HEK293 (cell line): ENCODE measurements around the gene HRH2.

Experiments
- CTCF ChIA-PET: fragments of 350-600 bp; formaldehyde crosslinking; extraction: SDS; loops from one replicate; lab custom pipeline; 2021; ENCODE audit warnings: antibody characterized with exemption; lab: Yijun Ruan, JAX
- POLR2A ChIA-PET: fragments of 300-600 bp; formaldehyde crosslinking; extraction: SDS; loops from one replicate; lab custom pipeline; 2020; ENCODE audit warnings: antibody characterized with exemption, inconsistent platforms; lab: Yijun Ruan, JAX
- H3K27ac ChIP-seq: fragments of 200-500 bp; sonication (Bioruptor generic); 2 replicates; pipeline ENCODE4 v1.5.1; 2014; ENCODE audit warnings: low read depth, low read length, control low read depth, inconsistent platforms; ENCODE audit errors: extremely low read depth
- H3K36me3 ChIP-seq, 2 experiments: fragments of 200-500 bp in 1 of 2; sonication (Bioruptor generic) in 1 of 2; 1 replicate in 1 of 2; 2 replicates in 1 of 2; pipeline ENCODE4 v1.5.1; 2014 to 2017; ENCODE audit warnings: inconsistent platforms in 2 of 2, low read length in 2 of 2; ENCODE audit not compliant: control insufficient read depth in 2 of 2, insufficient read depth in 1 of 2
- H3K4me1 ChIP-seq: fragments of 200-500 bp; sonication (Bioruptor generic); 2 replicates; pipeline ENCODE4 v1.5.1; 2014; ENCODE audit warnings: mild to moderate bottlenecking, low read length, inconsistent platforms; ENCODE audit not compliant: control insufficient read depth, insufficient read depth
- H3K4me3 ChIP-seq: 2 replicates; pipeline ENCODE4 v1.5.1; 2011; ENCODE audit warnings: low read depth, mild to moderate bottlenecking, control low read depth, low read length, moderate library complexity
- H3K9me3 ChIP-seq: fragments of 200-500 bp; sonication (Bioruptor generic); 2 replicates; pipeline ENCODE4 v1.5.1; 2014; ENCODE audit warnings: low read depth, low read length, inconsistent platforms; ENCODE audit not compliant: control insufficient read depth, insufficient read depth
- GLIS2 ChIP-seq: fragments of 450-650 bp; formaldehyde crosslinking; IDR thresholded peaks from 2 replicates; pipeline ENCODE4 v1.5.1; 2016; ENCODE audit warnings: missing biosample characterization, missing genetic modification characterization
- KLF7 ChIP-seq: fragments of 450-650 bp; formaldehyde crosslinking; IDR thresholded peaks from 2 replicates; pipeline ENCODE4 v1.5.1; 2016; ENCODE audit warnings: missing biosample characterization, missing genetic modification characterization, borderline replicate concordance
- ZBTB11 ChIP-seq: fragments of 450-650 bp; formaldehyde crosslinking; conservative IDR thresholded peaks from 2 replicates; pipeline ENCODE4 v1.5.1; 2016; ENCODE audit warnings: low read depth, missing biosample characterization, missing genetic modification characterization
- ZBTB20 ChIP-seq: fragments of 450-650 bp; formaldehyde crosslinking; IDR thresholded peaks from 2 replicates; pipeline ENCODE4 v1.5.1; 2016; ENCODE audit warnings: missing biosample characterization, missing genetic modification characterization
- ZBTB48 ChIP-seq: fragments of 450-650 bp; formaldehyde crosslinking; IDR thresholded peaks from 2 replicates; pipeline ENCODE4 v1.5.1; 2016; ENCODE audit warnings: missing biosample characterization, missing genetic modification characterization
- ZBTB6 ChIP-seq: fragments of 450-650 bp; formaldehyde crosslinking; IDR thresholded peaks from 2 replicates; pipeline ENCODE4 v1.5.1; 2017; ENCODE audit warnings: missing biosample characterization, missing genetic modification characterization
- ZNF114 ChIP-seq: fragments of 450-650 bp; formaldehyde crosslinking; IDR thresholded peaks from 2 replicates; pipeline ENCODE4 v1.5.0; 2017; ENCODE audit warnings: missing biosample characterization, missing genetic modification characterization
- ZNF16 ChIP-seq: fragments of 450-650 bp; formaldehyde crosslinking; IDR thresholded peaks from 2 replicates; pipeline ENCODE4 v1.5.1; 2016; ENCODE audit warnings: low read depth, missing biosample characterization, missing genetic modification characterization
- ZNF175 ChIP-seq: fragments of 450-650 bp; formaldehyde crosslinking; IDR thresholded peaks from 2 replicates; pipeline ENCODE4 v1.5.1; 2016; ENCODE audit warnings: missing biosample characterization, missing genetic modification characterization
- ZNF214 ChIP-seq: fragments of 450-650 bp; formaldehyde crosslinking; IDR thresholded peaks from 2 replicates; pipeline ENCODE4 v1.5.1; 2017; ENCODE audit warnings: missing biosample characterization, mild to moderate bottlenecking, missing genetic modification characterization, borderline replicate concordance
- ZNF23 ChIP-seq: fragments of 450-650 bp; formaldehyde crosslinking; IDR thresholded peaks from 2 replicates; pipeline ENCODE4 v1.5.1; 2016; ENCODE audit warnings: missing biosample characterization, missing genetic modification characterization, borderline replicate concordance
- ZNF324 ChIP-seq: fragments of 450-650 bp; formaldehyde crosslinking; IDR thresholded peaks from 2 replicates; pipeline ENCODE4 v1.5.1; 2016; ENCODE audit warnings: missing biosample characterization, missing genetic modification characterization
- ZNF37A ChIP-seq: fragments of 450-650 bp; IDR thresholded peaks from 2 replicates; pipeline ENCODE4 v1.5.1; 2018; ENCODE audit warnings: missing biosample characterization, missing genetic modification characterization
- ZNF423 ChIP-seq: fragments of 450-650 bp; formaldehyde crosslinking; IDR thresholded peaks from 2 replicates; pipeline ENCODE4 v1.5.1; 2016; ENCODE audit warnings: missing biosample characterization, missing genetic modification characterization
- ZNF518A ChIP-seq: fragments of 450-650 bp; formaldehyde crosslinking; conservative IDR thresholded peaks from 2 replicates; pipeline ENCODE4 v1.5.1; 2016; ENCODE audit warnings: low read depth, missing biosample characterization, missing genetic modification characterization
- TF ChIP-seq, protein P1 (sequence below): fragments of 450-650 bp; IDR thresholded peaks from 2 replicates; pipeline ENCODE4 v1.5.1; 2018; ENCODE audit warnings: missing biosample characterization, missing genetic modification characterization

HRH2 gene

GRCh38 chr5:175690586-175690985, 32.7 kb downstream of the HRH2 start (continued):
- TF ChIP-seq ZBTB11 (tag by site-specific recombination) (no peak), GLIS2 (tag by site-specific recombination) (no peak)
- TF ChIP-seq, all 188 proteins: peak for 0

GRCh38 chr5:175691761-175692160, 33.9 kb downstream of the HRH2 start:
- no peak overlapping the region for H3K4me3 ChIP-seq
- H3K36me3 ChIP-seq, result no peaks in the 10 kb centered on the region
- TF ChIP-seq ZBTB6 (tag by site-specific recombination) (no peak), ZNF324 (no peak), KLF7 (tag by site-specific recombination) (no peak), ZNF16 (tag by site-specific recombination) (no peak), ZNF23 (tag by site-specific recombination) (no peak), ZNF518A (tag by site-specific recombination) (no peak), ZBTB20 (tag by site-specific recombination) (no peak), ZNF214 (tag by site-specific recombination) (no peak), ZBTB48 (tag by site-specific recombination) (no peak), ZNF423 (tag by site-specific recombination) (no peak), ZNF175 (tag by site-specific recombination) (no peak), ZNF114 (tag by site-specific recombination) (no peak), ZNF37A (tag by site-specific recombination) (no peak)
- TF ChIP-seq, protein P1, sequence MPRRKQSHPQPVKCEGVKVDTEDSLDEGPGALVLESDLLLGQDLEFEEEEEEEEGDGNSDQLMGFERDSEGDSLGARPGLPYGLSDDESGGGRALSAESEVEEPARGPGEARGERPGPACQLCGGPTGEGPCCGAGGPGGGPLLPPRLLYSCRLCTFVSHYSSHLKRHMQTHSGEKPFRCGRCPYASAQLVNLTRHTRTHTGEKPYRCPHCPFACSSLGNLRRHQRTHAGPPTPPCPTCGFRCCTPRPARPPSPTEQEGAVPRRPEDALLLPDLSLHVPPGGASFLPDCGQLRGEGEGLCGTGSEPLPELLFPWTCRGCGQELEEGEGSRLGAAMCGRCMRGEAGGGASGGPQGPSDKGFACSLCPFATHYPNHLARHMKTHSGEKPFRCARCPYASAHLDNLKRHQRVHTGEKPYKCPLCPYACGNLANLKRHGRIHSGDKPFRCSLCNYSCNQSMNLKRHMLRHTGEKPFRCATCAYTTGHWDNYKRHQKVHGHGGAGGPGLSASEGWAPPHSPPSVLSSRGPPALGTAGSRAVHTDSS (tag by site-specific recombination), result no peak
- ChIA-PET CTCF (no interaction called here), POLR2A (no interaction called here)
- no peaks in the 10 kb centered on the region for H3K4me1 ChIP-seq
- H3K9me3 ChIP-seq, result no peaks in the 10 kb centered on the region
- H3K27ac ChIP-seq, result no peak overlapping the region
